GM08714 (cell line): ENCODE data around the gene FGF5.

ENCODE experiments used
- H3K4me3 ChIP-seq: fragments of 200-500 bp; sonication (Bioruptor generic); 2 replicates; pipeline ENCODE4 v1.5.1; 2014; ENCODE audit warnings: mild to moderate bottlenecking, low read length, inconsistent platforms
- ZNF274 ChIP-seq: IDR thresholded peaks from 2 replicates; pipeline ENCODE4 v1.6.1; 2012; ENCODE audit warnings: mild to moderate bottlenecking, low read depth, low read length

Gene FGF5

DNA sequence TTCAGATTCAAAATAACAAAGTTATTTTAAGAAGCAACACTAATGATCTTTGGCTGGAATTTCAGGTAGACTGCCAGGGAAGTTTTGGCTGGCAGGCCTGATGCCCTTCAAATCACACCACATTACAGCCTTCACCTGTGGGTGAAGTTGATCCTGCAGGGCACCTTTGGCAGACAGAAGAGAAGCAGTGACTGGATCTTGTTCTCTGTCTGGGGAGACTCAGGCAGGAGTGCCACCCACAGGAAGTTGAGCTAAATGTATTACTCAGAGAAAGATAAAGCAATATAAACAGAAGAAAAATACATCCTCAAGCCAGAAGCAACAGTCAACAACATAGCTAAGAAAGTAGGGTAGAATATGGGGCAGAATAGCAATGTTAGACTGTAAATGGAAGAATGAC is 56.3 kb downstream of the FGF5 start:
- TF ChIP-seq ZNF274: no peak
- H3K4me3 ChIP-seq: no peak overlapping the region

DNA sequence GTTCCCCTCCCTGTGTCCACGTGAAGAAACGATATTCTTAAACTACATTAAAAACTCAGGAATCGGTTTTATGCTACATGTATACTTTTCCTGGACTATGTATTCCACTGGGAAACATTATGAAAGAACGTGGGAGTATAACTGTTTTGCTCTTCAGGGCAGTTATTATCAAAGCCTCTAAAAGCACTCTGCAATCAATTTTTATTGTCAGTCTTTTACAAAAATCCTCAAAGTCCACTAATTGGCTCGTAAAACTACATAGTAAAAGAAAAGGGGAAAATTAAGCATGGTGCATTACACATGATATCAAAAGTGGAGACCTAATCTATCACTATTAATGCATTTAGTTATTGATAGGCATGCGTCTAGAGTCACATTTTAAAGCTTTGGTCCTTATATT is 57.7 kb downstream of the FGF5 start:
- no peak for TF ChIP-seq ZNF274
- no peak overlapping the region for H3K4me3 ChIP-seq

GRCh38 chr4:80331693-80332092 is 65.2 kb downstream of the FGF5 start:
- no peak overlapping the region for H3K4me3 ChIP-seq
- no peak for TF ChIP-seq ZNF274

DNA sequence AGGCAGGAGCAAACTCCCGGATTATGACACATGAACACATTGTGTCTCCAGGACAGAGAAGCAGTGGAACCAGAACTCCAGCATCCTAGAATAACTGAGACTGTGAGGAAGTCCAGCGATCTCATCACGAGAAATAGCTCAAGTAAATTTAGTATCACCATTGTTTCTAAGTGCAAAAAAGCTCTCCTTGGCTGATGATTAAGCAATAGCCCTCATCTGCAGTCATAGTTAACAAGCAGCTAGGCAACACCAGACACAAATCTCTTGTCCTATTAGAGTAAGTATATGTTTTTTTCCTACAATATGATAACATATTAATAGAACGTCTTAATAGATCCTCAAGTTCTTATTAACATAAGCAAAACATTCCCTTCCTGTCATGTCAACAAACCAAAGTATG is 66.7 kb downstream of the FGF5 start:
- no peak overlapping the region for H3K4me3 ChIP-seq
- no peak for TF ChIP-seq ZNF274

DNA sequence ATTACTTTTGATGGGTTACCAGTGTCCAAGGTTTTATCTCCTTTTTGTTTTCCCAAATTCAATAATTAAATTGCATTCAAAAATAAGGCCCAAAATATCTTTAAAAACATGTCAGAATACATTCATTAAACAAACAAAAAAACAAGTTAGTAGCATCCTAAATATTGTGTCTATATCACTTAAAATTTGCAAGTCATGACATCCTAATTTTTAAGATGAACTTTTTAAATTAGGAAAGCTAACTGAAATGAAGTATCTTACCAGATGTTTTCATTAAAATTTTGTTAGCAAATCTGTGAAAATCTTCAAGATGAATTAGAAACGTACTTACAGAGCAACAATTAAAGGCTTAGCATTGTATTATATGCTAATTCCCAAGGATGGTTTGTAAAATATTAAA is 68.1 kb downstream of the FGF5 start:
- H3K4me3 ChIP-seq: no peak overlapping the region
- TF ChIP-seq ZNF274: no peak

DNA sequence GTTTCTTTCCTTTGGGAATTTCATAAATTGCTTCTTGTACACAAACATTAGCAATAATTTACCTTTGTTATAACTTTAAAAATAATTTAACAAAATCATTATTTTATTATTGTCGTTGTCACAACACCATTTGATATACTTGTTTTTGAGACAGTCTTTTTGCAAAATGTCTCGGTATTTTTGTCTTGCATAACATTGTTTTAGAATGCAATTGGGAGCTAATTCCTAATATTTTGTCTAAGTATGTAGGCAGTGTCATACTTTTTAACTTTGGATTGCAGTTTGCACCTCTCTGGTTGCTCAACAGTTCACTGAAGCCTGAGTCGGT is 68.7 kb downstream of the FGF5 start:
- TF ChIP-seq ZNF274: no peak
- H3K4me3 ChIP-seq: peak overlapping the region; percentile 56; the same call in 1 of the 2 replicates

- H3K4me3 ChIP-seq: peak within 1 kb of the TSS; percentile 56; the same call in 1 of the 2 replicates
- TF ChIP-seq ZNF274: no peak
These were observed 69.3 kb downstream of the FGF5 start, which contains the start of gene CFAP299 for GRCh38 chr4:80335554-80336358. Gene CFAP299, plus strand, starts transcription at chr4:80335730.

GRCh38 chr4:80336582-80336981 is 70.1 kb downstream of the FGF5 start:
- H3K4me3 ChIP-seq: no peak overlapping the region
- TF ChIP-seq ZNF274: no peak

DNA sequence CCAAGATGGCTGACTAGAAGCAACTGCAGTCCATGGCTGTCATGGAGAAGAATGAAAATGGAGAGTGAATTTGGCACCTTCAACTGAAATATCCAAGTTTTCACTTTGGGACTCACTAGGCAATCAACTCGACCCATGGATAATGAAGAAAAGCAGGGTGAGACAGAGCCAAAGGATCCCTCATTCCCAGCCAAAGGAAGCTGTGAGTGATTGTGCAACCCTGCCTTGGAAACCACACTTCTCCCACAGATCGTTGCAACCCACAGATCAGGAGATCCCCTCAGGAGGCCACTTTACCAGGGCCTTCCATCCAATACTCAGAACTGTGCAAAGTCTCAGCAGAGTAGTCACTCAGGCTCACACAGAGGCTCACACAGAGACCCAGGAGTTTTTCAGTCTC is 73.6 kb downstream of the FGF5 start:
- H3K4me3 ChIP-seq: no peak overlapping the region
- no peak for TF ChIP-seq ZNF274
